ENCODE data around the gene PDE1A. TPM values are rescaled to one million over a fixed set of nuclear protein-coding genes. Genes with fewer than 3 reads are reported as not detected.
"Not testable (repeated sequence)": the region's sequence is repeated elsewhere in the genome, so short reads cannot be mapped to it uniquely, and the experiment has no call there.

Gene PDE1A
- total RNA-seq, 4 donors from 2014 or later: 2.3 to 9.2 (median 3.2) TPM

GRCh38 chr2:182404975-182405561, 21.8 kb downstream of the PDE1A start:
- Histone ChIP-seq H3K27ac (no peak overlapping the region), H3K36me3 (no peaks in the 10 kb centered on the region), H3K4me3 (no peak overlapping the region), H3K4me1 (no peaks in the 10 kb centered on the region), H3K9me3 (no peaks in the 10 kb centered on the region), H3K27me3 (no peaks in the 10 kb centered on the region)
- 78 to 85% methylated on average over 2 of the region's 2 CpGs for WGBS, 2 donors
- no peak for DNase-seq
- intact Hi-C loops (cut with DNase I): no loop called here
- no peak for TF ChIP-seq POLR2A (IDR thresholded peaks at IDR 0.05)
- TF ChIP-seq CTCF (IDR thresholded peaks at IDR 0.05): no peak

GRCh38 chr2:182404092-182404491, 22.7 kb downstream of the PDE1A start:
- no peak for DNase-seq
- no peaks in the 10 kb centered on the region for H3K36me3 ChIP-seq
- no peaks in the 10 kb centered on the region for H3K9me3 ChIP-seq
- no peaks in the 10 kb centered on the region for H3K27me3 ChIP-seq
- H3K4me1 ChIP-seq: no peaks in the 10 kb centered on the region
- H3K27ac ChIP-seq: no peak overlapping the region
- WGBS, 2 donors: 33 to 39% methylated on average over 2 of the region's 2 CpGs
- H3K4me3 ChIP-seq: no peak overlapping the region
- TF ChIP-seq CTCF (IDR thresholded peaks at IDR 0.05) (no peak), POLR2A (IDR thresholded peaks at IDR 0.05) (no peak)
- intact Hi-C loops (cut with DNase I): no loop called here

- TF ChIP-seq CTCF (IDR thresholded peaks at IDR 0.05): no peak
- no peak for TF ChIP-seq POLR2A (IDR thresholded peaks at IDR 0.05)
- H3K27ac ChIP-seq: no peak overlapping the region
- no peak for DNase-seq
- intact Hi-C loops (cut with DNase I): no loop called here
- H3K27me3 ChIP-seq: no peaks in the 10 kb centered on the region
- no peaks in the 10 kb centered on the region for H3K9me3 ChIP-seq
- no peaks in the 10 kb centered on the region for H3K4me1 ChIP-seq
- H3K36me3 ChIP-seq: no peaks in the 10 kb centered on the region
- 100% methylated on average over 1 of the region's 1 CpG; no CpG with 5 or more reads in 1 of the 2 donors for WGBS, 2 donors
- no peak overlapping the region for H3K4me3 ChIP-seq
Measured at GRCh38 chr2:182393270-182393760, 33.5 kb downstream of the PDE1A start.

- no peak overlapping the region for H3K4me3 ChIP-seq
Measured at GRCh38 chr2:182391443-182391842, 35.4 kb downstream of the PDE1A start.

GRCh38 chr2:182386267-182386880, 40.5 kb downstream of the PDE1A start:
- WGBS, 2 donors: no CpG with 5 or more reads among the region's 42 CpGs
- DNase-seq: not testable (repeated sequence)

More at GRCh38 chr2:182391443-182391842, 35.4 kb downstream of the PDE1A start:
- no peaks in the 10 kb centered on the region for H3K4me1 ChIP-seq
- no peak overlapping the region for H3K27ac ChIP-seq
- intact Hi-C loops (cut with DNase I): no loop called here
- no peaks in the 10 kb centered on the region for H3K27me3 ChIP-seq
- H3K9me3 ChIP-seq: peaks cover 0 to 4% (median 0%) of the 10 kb centered on the region in 3 donors
- WGBS, 2 donors: 70 to 78% methylated on average over 2 of the region's 2 CpGs
- no peak for TF ChIP-seq POLR2A (IDR thresholded peaks at IDR 0.05)
- TF ChIP-seq CTCF (IDR thresholded peaks at IDR 0.05): no peak
- no peaks in the 10 kb centered on the region for H3K36me3 ChIP-seq
- no peak for DNase-seq

More at GRCh38 chr2:182386267-182386880, 40.5 kb downstream of the PDE1A start:
- H3K4me1 ChIP-seq; H3K4me3 ChIP-seq; intact Hi-C loops (cut with DNase I); H3K27me3 ChIP-seq; H3K36me3 ChIP-seq; H3K27ac ChIP-seq: not testable (repeated sequence)
- peaks cover 0 to 20% (median 0%) of the 10 kb centered on the region in 3 donors for H3K9me3 ChIP-seq

Measured in esophagus squamous epithelium (tissue), 5 donors.